Measurements from ENCODE around the gene ISM1.

The ISM1 gene

DNA sequence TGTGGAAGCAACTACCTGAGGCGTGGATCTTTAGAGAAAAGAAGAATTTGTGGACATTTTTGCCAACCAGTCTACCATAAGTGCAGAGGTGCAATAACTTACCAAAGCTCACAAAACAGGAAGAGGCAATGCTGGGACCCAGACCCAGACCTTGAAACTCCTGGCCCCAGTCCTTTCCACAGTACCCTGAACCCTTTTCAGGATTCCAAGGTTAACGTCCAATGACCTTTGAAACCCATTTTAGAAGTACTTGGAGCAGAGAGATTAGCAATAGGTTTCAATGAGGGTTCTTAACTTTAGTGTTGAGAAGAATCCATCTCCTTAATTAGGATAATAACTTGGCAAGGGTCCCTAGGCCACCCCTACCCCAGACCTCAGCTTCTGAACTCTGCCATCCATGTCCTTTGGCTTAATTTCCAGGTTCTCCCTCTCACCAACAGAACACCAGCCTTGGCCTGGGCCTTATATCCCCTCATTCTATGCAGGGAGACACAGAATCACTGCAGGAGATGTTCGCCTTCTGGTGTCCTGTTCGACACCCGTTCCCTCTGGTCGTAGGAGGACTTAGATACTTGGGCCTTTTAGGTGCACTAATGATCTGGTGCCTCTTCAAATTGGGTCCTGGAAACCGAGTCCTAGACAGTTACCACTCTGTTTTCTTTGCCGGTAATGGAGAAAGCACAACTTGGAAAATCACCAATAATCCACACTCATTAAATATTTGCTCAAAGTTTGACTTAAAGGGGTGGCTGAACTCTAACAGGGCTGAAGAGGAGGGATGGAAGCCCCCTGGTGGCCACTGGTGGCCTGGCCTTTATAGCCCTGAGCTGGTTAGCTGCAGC lies 40.6 kb downstream of the ISM1 start:
- H3K27me3 ChIP-seq (ENCODE audit: insufficient read depth, low read length): no peaks in the 10 kb centered on the region
- no peak overlapping the region for H3K4me3 ChIP-seq (ENCODE audit: low read depth, low read length, poor library complexity, severe bottlenecking)
- H3K36me3 ChIP-seq (ENCODE audit: insufficient read depth, low read length): no peaks in the 10 kb centered on the region
- H3K79me2 ChIP-seq (ENCODE audit: insufficient read depth, low read length): no peaks in the 10 kb centered on the region
- no peaks in the 10 kb centered on the region for H3K4me1 ChIP-seq (ENCODE audit: insufficient read depth, low read length, severe bottlenecking)
- no peaks in the 10 kb centered on the region for H4K20me1 ChIP-seq (ENCODE audit: insufficient read depth, low read length)
- H3K9me3 ChIP-seq (ENCODE audit: low read length): no peaks in the 10 kb centered on the region
- H2AFZ ChIP-seq (ENCODE audit: low read length): no peak overlapping the region
- no peak for TF ChIP-seq EZH2 (IDR thresholded peaks at IDR 0.05; ENCODE audit: borderline replicate concordance, low read length)
- TF ChIP-seq, protein P1, sequence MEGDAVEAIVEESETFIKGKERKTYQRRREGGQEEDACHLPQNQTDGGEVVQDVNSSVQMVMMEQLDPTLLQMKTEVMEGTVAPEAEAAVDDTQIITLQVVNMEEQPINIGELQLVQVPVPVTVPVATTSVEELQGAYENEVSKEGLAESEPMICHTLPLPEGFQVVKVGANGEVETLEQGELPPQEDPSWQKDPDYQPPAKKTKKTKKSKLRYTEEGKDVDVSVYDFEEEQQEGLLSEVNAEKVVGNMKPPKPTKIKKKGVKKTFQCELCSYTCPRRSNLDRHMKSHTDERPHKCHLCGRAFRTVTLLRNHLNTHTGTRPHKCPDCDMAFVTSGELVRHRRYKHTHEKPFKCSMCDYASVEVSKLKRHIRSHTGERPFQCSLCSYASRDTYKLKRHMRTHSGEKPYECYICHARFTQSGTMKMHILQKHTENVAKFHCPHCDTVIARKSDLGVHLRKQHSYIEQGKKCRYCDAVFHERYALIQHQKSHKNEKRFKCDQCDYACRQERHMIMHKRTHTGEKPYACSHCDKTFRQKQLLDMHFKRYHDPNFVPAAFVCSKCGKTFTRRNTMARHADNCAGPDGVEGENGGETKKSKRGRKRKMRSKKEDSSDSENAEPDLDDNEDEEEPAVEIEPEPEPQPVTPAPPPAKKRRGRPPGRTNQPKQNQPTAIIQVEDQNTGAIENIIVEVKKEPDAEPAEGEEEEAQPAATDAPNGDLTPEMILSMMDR (IDR thresholded peaks at IDR 0.05; ENCODE audit: low read length): peak; percentile 58; the same call in 1 of the 2 replicates
- no peak overlapping the region for H3K9ac ChIP-seq (ENCODE audit: low read length)
- no peak overlapping the region for H3K27ac ChIP-seq (ENCODE audit: low read depth, low read length, poor library complexity, severe bottlenecking)
- H3K9me2 ChIP-seq (ENCODE audit: low read depth, low read length): no peaks in the 10 kb centered on the region
- H3K4me2 ChIP-seq (ENCODE audit: low read length): no peak overlapping the region
- H3F3A ChIP-seq (ENCODE audit: insufficient read depth, low read length): no peaks in the 10 kb centered on the region

DNA sequence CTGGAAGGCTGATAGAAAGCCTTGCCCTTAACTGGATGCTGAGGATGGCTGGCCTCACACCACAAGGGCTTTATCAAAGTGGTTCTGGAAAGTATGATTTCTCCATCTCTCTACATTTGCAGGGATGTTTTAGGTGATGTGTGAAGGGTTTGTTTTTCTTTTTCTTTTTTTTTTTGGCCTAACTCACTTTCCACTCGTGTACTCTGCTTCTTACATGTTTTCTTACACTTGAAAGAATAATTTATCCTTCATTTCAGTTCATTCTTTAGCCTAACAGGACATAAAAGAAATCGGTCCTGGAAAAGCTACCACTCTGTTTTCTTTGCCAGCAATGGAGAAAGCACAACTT lies 41.2 kb downstream of the ISM1 start:
- no peaks in the 10 kb centered on the region for H3K4me1 ChIP-seq (ENCODE audit: insufficient read depth, low read length, severe bottlenecking)
- no peaks in the 10 kb centered on the region for H3F3A ChIP-seq (ENCODE audit: insufficient read depth, low read length)
- no peaks in the 10 kb centered on the region for H3K27me3 ChIP-seq (ENCODE audit: insufficient read depth, low read length)
- H3K4me3 ChIP-seq (ENCODE audit: low read depth, low read length, poor library complexity, severe bottlenecking): no peak overlapping the region
- H3K9ac ChIP-seq (ENCODE audit: low read length): no peak overlapping the region
- H3K36me3 ChIP-seq (ENCODE audit: insufficient read depth, low read length): no peaks in the 10 kb centered on the region
- no peaks in the 10 kb centered on the region for H3K9me2 ChIP-seq (ENCODE audit: low read depth, low read length)
- TF ChIP-seq EZH2 (IDR thresholded peaks at IDR 0.05; ENCODE audit: borderline replicate concordance, low read length): no peak
- TF ChIP-seq, protein P1 (IDR thresholded peaks at IDR 0.05; ENCODE audit: low read length): no peak
- H4K20me1 ChIP-seq (ENCODE audit: insufficient read depth, low read length): no peaks in the 10 kb centered on the region
- H3K9me3 ChIP-seq (ENCODE audit: low read length): no peaks in the 10 kb centered on the region
- no peaks in the 10 kb centered on the region for H3K79me2 ChIP-seq (ENCODE audit: insufficient read depth, low read length)
- no peak overlapping the region for H3K27ac ChIP-seq (ENCODE audit: low read depth, low read length, poor library complexity, severe bottlenecking)
- no peak overlapping the region for H2AFZ ChIP-seq (ENCODE audit: low read length)
- no peak overlapping the region for H3K4me2 ChIP-seq (ENCODE audit: low read length)

DNA sequence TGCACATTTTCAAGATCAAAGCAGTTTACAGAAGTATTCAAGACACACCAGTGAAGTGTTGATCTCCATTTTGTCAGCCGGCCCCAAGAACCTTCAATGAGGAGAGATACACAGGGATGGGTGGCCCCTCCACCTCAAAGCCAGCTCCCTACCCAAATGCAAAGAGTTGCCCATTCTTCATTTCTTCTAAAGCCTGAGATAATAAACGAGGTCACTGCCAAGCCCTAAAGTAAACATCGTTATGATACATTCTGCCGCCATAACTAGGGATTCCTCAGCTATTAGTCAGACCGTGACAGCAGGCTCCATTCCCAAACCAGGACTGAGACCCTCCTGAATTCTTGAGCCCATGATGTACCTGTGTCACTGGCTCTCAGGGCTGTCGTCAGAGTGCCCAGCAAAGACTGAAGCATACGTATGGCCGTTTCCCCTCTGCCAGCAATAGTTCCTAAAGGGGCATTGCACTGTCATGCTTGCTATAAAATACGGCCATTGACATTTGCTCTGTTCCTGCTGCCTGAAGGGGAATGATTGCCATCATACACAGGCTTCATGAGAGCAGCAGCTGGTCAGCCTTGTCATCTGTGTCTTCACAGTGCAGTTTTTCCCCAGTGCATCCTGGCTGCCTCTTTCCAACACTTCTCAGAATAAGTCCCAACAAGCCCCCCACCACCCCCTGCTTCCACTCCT lies 41.7 kb downstream of the ISM1 start:
- H3K9ac ChIP-seq (ENCODE audit: low read length): no peak overlapping the region
- H3K4me2 ChIP-seq (ENCODE audit: low read length): no peak overlapping the region
- no peaks in the 10 kb centered on the region for H3K27me3 ChIP-seq (ENCODE audit: insufficient read depth, low read length)
- no peaks in the 10 kb centered on the region for H4K20me1 ChIP-seq (ENCODE audit: insufficient read depth, low read length)
- H3K4me1 ChIP-seq (ENCODE audit: insufficient read depth, low read length, severe bottlenecking): no peaks in the 10 kb centered on the region
- no peaks in the 10 kb centered on the region for H3F3A ChIP-seq (ENCODE audit: insufficient read depth, low read length)
- no peak overlapping the region for H3K27ac ChIP-seq (ENCODE audit: low read depth, low read length, poor library complexity, severe bottlenecking)
- no peak overlapping the region for H3K4me3 ChIP-seq (ENCODE audit: low read depth, low read length, poor library complexity, severe bottlenecking)
- TF ChIP-seq EZH2 (IDR thresholded peaks at IDR 0.05; ENCODE audit: borderline replicate concordance, low read length): no peak
- TF ChIP-seq, protein P1 (IDR thresholded peaks at IDR 0.05; ENCODE audit: low read length): no peak
- no peaks in the 10 kb centered on the region for H3K36me3 ChIP-seq (ENCODE audit: insufficient read depth, low read length)
- no peak overlapping the region for H2AFZ ChIP-seq (ENCODE audit: low read length)
- no peaks in the 10 kb centered on the region for H3K79me2 ChIP-seq (ENCODE audit: insufficient read depth, low read length)
- no peaks in the 10 kb centered on the region for H3K9me3 ChIP-seq (ENCODE audit: low read length)
- H3K9me2 ChIP-seq (ENCODE audit: low read depth, low read length): no peaks in the 10 kb centered on the region
